Ramos (cell line): Measurements from ENCODE around the gene EWSR1.

Experiments
- in situ Hi-C: fragments of 300-500 bp; cut with MboI; formaldehyde crosslinking; loops from one replicate; pipeline ENCODE4 v1.14.3; 2022; ENCODE audit warnings: low sequenced_read_pairs; ENCODE audit not compliant: unreplicated experiment

The EWSR1 gene

GRCh38 chr22:29302402-29302680, 34.3 kb downstream of the EWSR1 start:
- in situ Hi-C loops = no loop called here

- in situ Hi-C loops = no loop called here
Measured at GRCh38 chr22:29302681-29303465, 34.8 kb downstream of the EWSR1 start.

- in situ Hi-C loops = no loop called here
Measured at GRCh38 chr22:29305836-29306174, 37.7 kb downstream of the EWSR1 start.

- in situ Hi-C loops = no loop called here
Measured at GRCh38 chr22:29306175-29306834, 38.2 kb downstream of the EWSR1 start, which contains the start of gene GAS2L1. Gene GAS2L1, plus strand, starts transcription at chr22:29306650. Its CDS starts 1,456 bp downstream, at chr22:29308106.

GRCh38 chr22:29306835-29307595, 38.9 kb downstream of the EWSR1 start:
- in situ Hi-C loops = no loop called here

- in situ Hi-C loops = no loop called here
Measured at GRCh38 chr22:29307596-29308147, 39.6 kb downstream of the EWSR1 start.

- in situ Hi-C loops = no loop called here
Measured at GRCh38 chr22:29308148-29308790, 40.2 kb downstream of the EWSR1 start.

GRCh38 chr22:29308791-29309262, 40.8 kb downstream of the EWSR1 start:
- in situ Hi-C loops = no loop called here

GRCh38 chr22:29309332-29310064, 41.4 kb downstream of the EWSR1 start:
- in situ Hi-C loops = no loop called here

GRCh38 chr22:29310065-29310862, 42.2 kb downstream of the EWSR1 start:
- in situ Hi-C loops = no loop called here

- in situ Hi-C loops = no loop called here
Measured at GRCh38 chr22:29310863-29311339, 42.8 kb downstream of the EWSR1 start.

GRCh38 chr22:29311464-29312217, 43.6 kb downstream of the EWSR1 start:
- in situ Hi-C loops = no loop called here

GRCh38 chr22:29312218-29313125, 44.4 kb downstream of the EWSR1 start:
- in situ Hi-C loops = no loop called here

- in situ Hi-C loops = no loop called here
Measured at GRCh38 chr22:29313126-29313575, 45.1 kb downstream of the EWSR1 start.

GRCh38 chr22:29313576-29314466, 45.8 kb downstream of the EWSR1 start:
- in situ Hi-C loops = no loop called here
